Activated naive CD4-positive, alpha-beta T cell treated with anti-CD3 and anti-CD28 coated beads for 36 hours (primary cell): Measurements from ENCODE around the gene ICE1. TPM values are rescaled to one million over a fixed set of nuclear protein-coding genes. Genes with fewer than 3 reads are reported as not detected.

Source experiments
- CTCF ChIA-PET: fragments of 350-600 bp; sonication (Branson Sonifier 250); formaldehyde crosslinking; loops from one replicate; lab custom pipeline; 2021; ENCODE audit warnings: antibody characterized with exemption; lab: Charles Lee
- DNase-seq: peaks from one replicate; pipeline ENCODE4 v3.0.0-alpha.2; 2020
- H3K27ac Mint-ChIP-seq: one replicate; pipeline ENCODE4 v1.8.0; 2021; ENCODE audit warnings: mild to moderate bottlenecking, mixed read lengths
- H3K27me3 Mint-ChIP-seq: one replicate; pipeline ENCODE4 v1.8.0; 2021; ENCODE audit warnings: low read depth, mixed read lengths
- H3K36me3 Mint-ChIP-seq: one replicate; pipeline ENCODE4 v1.8.0; 2021; ENCODE audit warnings: low read depth, mixed read lengths
- H3K4me1 Mint-ChIP-seq: one replicate; pipeline ENCODE4 v1.8.0; 2021; ENCODE audit warnings: low read depth, mixed read lengths
- H3K4me3 Mint-ChIP-seq: one replicate; pipeline ENCODE4 v1.8.0; 2021; ENCODE audit warnings: mild to moderate bottlenecking, moderate library complexity, mixed read lengths
- H3K9me3 Mint-ChIP-seq: one replicate; pipeline ENCODE4 v1.8.0; 2021; ENCODE audit warnings: mixed read lengths
- intact Hi-C: fragments of 100-400 bp; cut with micrococcal nuclease; formaldehyde crosslinking; loops from one replicate; pipeline ENCODE4 v1.15.1; 2023
- total RNA-seq, 2 experiments: library from RNA; stranded (reverse); gene quantifications; one replicate each; pipeline ENCODE4 v1.2.3, GENCODE V29; 2021

Gene ICE1
- total RNA-seq, 2 experiments from 2014 or later, result 19.1 to 20.6 TPM

- H3K27me3 Mint-ChIP-seq, result peaks cover 9% of the 10 kb centered on the region
- no peak overlapping the region for H3K4me3 Mint-ChIP-seq
- no peaks in the 10 kb centered on the region for H3K36me3 Mint-ChIP-seq
- intact Hi-C loops, result no loop called here
- CTCF ChIA-PET, result no interaction called here
- H3K4me1 Mint-ChIP-seq, result no peaks in the 10 kb centered on the region
- DNase-seq, result no peak
- no peak overlapping the region for H3K27ac Mint-ChIP-seq
- H3K9me3 Mint-ChIP-seq, result peaks cover 2% of the 10 kb centered on the region
These were observed 111.9 kb downstream of the ICE1 start for GRCh38 chr5:5534333-5534732.

- Mint-ChIP-seq H3K4me3 (no peak overlapping the region), H3K36me3 (no peaks in the 10 kb centered on the region), H3K4me1 (no peaks in the 10 kb centered on the region), H3K27me3 (peaks cover 9% of the 10 kb centered on the region), H3K9me3 (no peaks in the 10 kb centered on the region), H3K27ac (no peak overlapping the region)
- no peak for DNase-seq
- intact Hi-C loops, result no loop called here
- CTCF ChIA-PET, result no interaction called here
These were observed 114.4 kb downstream of the ICE1 start for GRCh38 chr5:5536871-5537270.

- intact Hi-C loops, result no loop called here
- Mint-ChIP-seq H3K4me1 (no peaks in the 10 kb centered on the region), H3K4me3 (no peak overlapping the region), H3K9me3 (no peaks in the 10 kb centered on the region), H3K36me3 (no peaks in the 10 kb centered on the region), H3K27me3 (peaks cover 8% of the 10 kb centered on the region), H3K27ac (no peak overlapping the region)
- CTCF ChIA-PET, result no interaction called here
- DNase-seq, result no peak
These were observed 114.9 kb downstream of the ICE1 start for GRCh38 chr5:5537426-5537825.

- CTCF ChIA-PET, result no interaction called here
These were observed 117.1 kb downstream of the ICE1 start for GRCh38 chr5:5539590-5539989.

More at GRCh38 chr5:5539590-5539989, 117.1 kb downstream of the ICE1 start:
- Mint-ChIP-seq H3K4me1 (no peaks in the 10 kb centered on the region), H3K36me3 (no peaks in the 10 kb centered on the region), H3K9me3 (no peaks in the 10 kb centered on the region), H3K4me3 (no peak overlapping the region), H3K27ac (no peak overlapping the region), H3K27me3 (peaks cover 8% of the 10 kb centered on the region)
- DNase-seq, result no peak
- intact Hi-C loops, result no loop called here
